ENCODE measurements around the gene CALR3. TPM values are rescaled to one million over a fixed set of nuclear protein-coding genes. Genes with fewer than 3 reads are reported as not detected.
"Not testable (repeated sequence)": the region's sequence is repeated elsewhere in the genome, so short reads cannot be mapped to it uniquely, and the experiment has no call there.

Gene CALR3
- total RNA-seq, 1 donor from 2014 or later: 2.0 TPM

- no peaks in the 10 kb centered on the region for H3K36me3 ChIP-seq
- H3K4me2 ChIP-seq: no peak overlapping the region
- H2AFZ ChIP-seq (replicated peaks): no peak overlapping the region
- no peak overlapping the region for H3K9ac ChIP-seq
- peaks cover 18% of the 10 kb centered on the region for H3K4me1 ChIP-seq
- Mint-ChIP-seq H3K9me3 (no peaks in the 10 kb centered on the region), H3K4me3 (no peak overlapping the region), H3K4me1 (peaks cover 34% of the 10 kb centered on the region), H3K27ac (no peak overlapping the region), H3K27me3 (ENCODE audit: insufficient read depth, low read depth) (no peaks in the 10 kb centered on the region), H3K36me3 (peaks cover 7% of the 10 kb centered on the region)
- peaks cover 6% of the 10 kb centered on the region for H3F3A ChIP-seq (ENCODE audit: low read depth)
- peaks cover 74% of the 10 kb centered on the region for H4K20me1 ChIP-seq (ENCODE audit: low read depth)
- H3K79me2 ChIP-seq (ENCODE audit: low read depth): peaks cover 98% of the 10 kb centered on the region
- no peak overlapping the region for H3K27ac ChIP-seq
- no peaks in the 10 kb centered on the region for H3K9me3 ChIP-seq (ENCODE audit: low read depth)
- TF ChIP-seq, protein P1, sequence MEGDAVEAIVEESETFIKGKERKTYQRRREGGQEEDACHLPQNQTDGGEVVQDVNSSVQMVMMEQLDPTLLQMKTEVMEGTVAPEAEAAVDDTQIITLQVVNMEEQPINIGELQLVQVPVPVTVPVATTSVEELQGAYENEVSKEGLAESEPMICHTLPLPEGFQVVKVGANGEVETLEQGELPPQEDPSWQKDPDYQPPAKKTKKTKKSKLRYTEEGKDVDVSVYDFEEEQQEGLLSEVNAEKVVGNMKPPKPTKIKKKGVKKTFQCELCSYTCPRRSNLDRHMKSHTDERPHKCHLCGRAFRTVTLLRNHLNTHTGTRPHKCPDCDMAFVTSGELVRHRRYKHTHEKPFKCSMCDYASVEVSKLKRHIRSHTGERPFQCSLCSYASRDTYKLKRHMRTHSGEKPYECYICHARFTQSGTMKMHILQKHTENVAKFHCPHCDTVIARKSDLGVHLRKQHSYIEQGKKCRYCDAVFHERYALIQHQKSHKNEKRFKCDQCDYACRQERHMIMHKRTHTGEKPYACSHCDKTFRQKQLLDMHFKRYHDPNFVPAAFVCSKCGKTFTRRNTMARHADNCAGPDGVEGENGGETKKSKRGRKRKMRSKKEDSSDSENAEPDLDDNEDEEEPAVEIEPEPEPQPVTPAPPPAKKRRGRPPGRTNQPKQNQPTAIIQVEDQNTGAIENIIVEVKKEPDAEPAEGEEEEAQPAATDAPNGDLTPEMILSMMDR (IDR thresholded peaks at IDR 0.05): no peak
- TF ChIP-seq EZH2 (IDR thresholded peaks at IDR 0.05) (no peak), EZH2phosphoT487 (IDR thresholded peaks at IDR 0.05) (no peak)
- DNase-seq (ENCODE audit: low spot score): no peak
- no peaks in the 10 kb centered on the region for H3K27me3 ChIP-seq
- H3K4me3 ChIP-seq: no peak overlapping the region
These were observed 46.5 kb downstream of the CALR3 start for GRCh38 chr19:16449330-16449961.

DNA sequence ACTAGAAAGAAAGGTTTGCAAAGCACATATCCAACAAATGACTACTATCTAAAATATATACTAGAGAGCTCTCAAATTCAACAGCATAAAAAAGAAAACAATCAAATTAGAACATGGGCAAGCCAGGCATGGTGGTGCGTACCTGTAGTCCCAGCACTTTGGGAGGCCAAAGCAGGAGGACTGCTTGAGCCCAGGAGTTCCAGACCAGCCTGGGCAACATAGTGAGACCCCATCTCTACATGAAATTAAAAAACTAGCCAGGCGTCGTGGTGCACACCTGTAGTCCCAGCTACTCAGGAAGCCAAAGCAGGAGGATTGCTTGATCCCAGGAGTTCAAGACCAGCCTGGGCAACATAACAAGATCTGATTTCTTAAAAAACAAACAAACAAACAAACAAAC, 47.1 kb downstream of the CALR3 start:
- H3K27ac Mint-ChIP-seq; H3K9me3 ChIP-seq (ENCODE audit: low read depth); H3K27ac ChIP-seq; H3K4me2 ChIP-seq; H3K36me3 Mint-ChIP-seq; H3F3A ChIP-seq (ENCODE audit: low read depth); H3K36me3 ChIP-seq; H3K4me3 ChIP-seq; H3K27me3 ChIP-seq; H2AFZ ChIP-seq (replicated peaks); H3K9ac ChIP-seq; H3K27me3 Mint-ChIP-seq (ENCODE audit: insufficient read depth, low read depth); DNase-seq (ENCODE audit: low spot score); H3K9me3 Mint-ChIP-seq; H3K4me3 Mint-ChIP-seq: not testable (repeated sequence)
- Histone ChIP-seq H3K4me1 (peaks cover 13% of the 10 kb centered on the region), H4K20me1 (ENCODE audit: low read depth) (peaks cover 73% of the 10 kb centered on the region), H3K79me2 (ENCODE audit: low read depth) (peaks cover 98% of the 10 kb centered on the region)
- H3K4me1 Mint-ChIP-seq: peaks cover 31% of the 10 kb centered on the region

DNA sequence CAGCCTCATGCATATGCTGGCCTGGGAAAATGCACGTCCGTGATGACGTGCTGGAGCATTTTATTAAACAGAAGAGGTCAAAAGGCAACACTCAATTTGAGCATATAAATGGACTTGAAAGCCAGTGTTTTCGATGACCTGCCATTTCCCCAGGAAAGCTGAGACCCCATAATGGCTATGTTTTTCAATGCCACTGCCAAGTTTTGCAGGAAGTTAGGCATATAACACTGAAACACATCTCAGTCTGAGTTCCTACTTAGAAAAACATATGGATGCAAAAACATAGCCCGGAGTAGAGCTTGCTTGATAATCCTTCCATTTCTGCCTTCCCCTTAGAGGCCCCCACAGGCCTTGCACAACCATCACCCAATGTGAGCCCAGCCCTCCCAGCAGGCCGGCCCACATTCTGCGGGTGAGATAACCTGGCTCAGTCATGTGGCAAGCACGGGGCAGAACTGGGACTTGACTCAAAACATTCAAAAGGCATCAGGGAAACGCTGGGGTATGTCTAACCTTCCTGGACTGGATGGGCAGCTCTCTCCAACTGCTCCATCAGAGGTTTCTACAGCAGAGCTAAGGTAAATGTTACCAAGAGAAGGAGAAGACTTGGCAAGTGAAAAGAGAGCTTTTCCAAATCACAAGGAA, 49.1 kb downstream of the CALR3 start:
- Histone ChIP-seq H3K9me3 (ENCODE audit: low read depth) (no peaks in the 10 kb centered on the region), H3K4me1 (peaks cover 21% of the 10 kb centered on the region), H3K27me3 (no peaks in the 10 kb centered on the region), H3K27ac (no peak overlapping the region), H3K9ac (no peak overlapping the region), H2AFZ (replicated peaks) (no peak overlapping the region), H4K20me1 (ENCODE audit: low read depth) (peaks cover 84% of the 10 kb centered on the region), H3K79me2 (ENCODE audit: low read depth) (peaks cover 92% of the 10 kb centered on the region), H3K4me3 (no peak overlapping the region), H3K36me3 (no peaks in the 10 kb centered on the region), H3F3A (ENCODE audit: low read depth) (peaks cover 12% of the 10 kb centered on the region), H3K4me2 (no peak overlapping the region)
- peaks cover 42% of the 10 kb centered on the region for H3K4me1 Mint-ChIP-seq
- peaks cover 7% of the 10 kb centered on the region for H3K36me3 Mint-ChIP-seq
- TF ChIP-seq EZH2phosphoT487 (IDR thresholded peaks at IDR 0.05): no peak
- TF ChIP-seq, protein P1 (IDR thresholded peaks at IDR 0.05): no peak
- no peak for TF ChIP-seq EZH2 (IDR thresholded peaks at IDR 0.05)
- DNase-seq (ENCODE audit: low spot score): no peak
- no peak overlapping the region for H3K27ac Mint-ChIP-seq
- H3K9me3 Mint-ChIP-seq: no peaks in the 10 kb centered on the region
- no peak overlapping the region for H3K4me3 Mint-ChIP-seq
- H3K27me3 Mint-ChIP-seq (ENCODE audit: insufficient read depth, low read depth): peaks cover 3% of the 10 kb centered on the region

DNA sequence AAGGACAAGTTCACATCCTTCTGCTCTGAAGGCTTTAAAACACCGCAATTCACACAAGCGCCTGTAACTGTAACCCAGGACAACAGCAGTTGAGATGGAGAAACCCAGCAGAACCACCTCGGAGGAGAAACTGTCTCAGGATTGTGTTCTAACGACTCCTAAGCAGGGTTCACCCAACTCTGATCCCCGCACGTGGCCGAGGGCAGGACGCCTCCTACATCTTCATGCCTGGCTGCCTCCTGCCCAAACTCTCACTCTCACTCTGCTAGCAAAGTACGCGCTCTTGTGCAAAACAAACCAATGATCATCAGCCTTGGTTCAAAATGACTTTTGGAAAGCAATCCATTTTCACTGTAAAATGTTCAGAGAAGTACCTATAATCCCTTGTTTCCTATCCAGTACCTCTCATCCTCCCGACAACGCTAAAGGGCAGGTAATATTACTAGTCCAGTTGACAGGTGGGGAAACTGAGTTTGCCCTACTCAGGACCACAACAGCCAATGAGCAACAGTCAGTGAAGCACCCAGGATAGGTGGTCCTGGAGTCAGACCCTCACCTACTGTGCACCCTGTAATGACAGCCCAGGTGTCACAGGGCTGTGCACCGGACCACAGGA, 49.8 kb downstream of the CALR3 start:
- peaks cover 6% of the 10 kb centered on the region for H3K36me3 Mint-ChIP-seq
- H3K27ac Mint-ChIP-seq: no peak overlapping the region
- Histone ChIP-seq H2AFZ (replicated peaks) (no peak overlapping the region), H3K4me3 (no peak overlapping the region), H4K20me1 (ENCODE audit: low read depth) (peaks cover 90% of the 10 kb centered on the region), H3K9ac (no peak overlapping the region), H3K27me3 (no peaks in the 10 kb centered on the region), H3K27ac (no peak overlapping the region), H3K4me1 (peaks cover 25% of the 10 kb centered on the region), H3K9me3 (ENCODE audit: low read depth) (no peaks in the 10 kb centered on the region), H3K79me2 (ENCODE audit: low read depth) (peaks cover 90% of the 10 kb centered on the region), H3K36me3 (no peaks in the 10 kb centered on the region), H3K4me2 (no peak overlapping the region), H3F3A (ENCODE audit: low read depth) (peaks cover 18% of the 10 kb centered on the region)
- no peak overlapping the region for H3K4me3 Mint-ChIP-seq
- DNase-seq (ENCODE audit: low spot score): no peak
- TF ChIP-seq, protein P1 (IDR thresholded peaks at IDR 0.05): no peak
- no peak for TF ChIP-seq EZH2phosphoT487 (IDR thresholded peaks at IDR 0.05)
- no peak for TF ChIP-seq EZH2 (IDR thresholded peaks at IDR 0.05)
- peaks cover 46% of the 10 kb centered on the region for H3K4me1 Mint-ChIP-seq
- H3K9me3 Mint-ChIP-seq: no peaks in the 10 kb centered on the region
- H3K27me3 Mint-ChIP-seq (ENCODE audit: insufficient read depth, low read depth): peaks cover 3% of the 10 kb centered on the region
